ENCODE data around the gene ERO1B. TPM values are rescaled to one million over a fixed set of nuclear protein-coding genes. Genes with fewer than 3 reads are reported as not detected.

ERO1B gene
- total and polyA plus RNA-seq, 2 of the 4 experiments (the other 2 are of a cell fraction) = 0.54 to 0.60 TPM

DNA sequence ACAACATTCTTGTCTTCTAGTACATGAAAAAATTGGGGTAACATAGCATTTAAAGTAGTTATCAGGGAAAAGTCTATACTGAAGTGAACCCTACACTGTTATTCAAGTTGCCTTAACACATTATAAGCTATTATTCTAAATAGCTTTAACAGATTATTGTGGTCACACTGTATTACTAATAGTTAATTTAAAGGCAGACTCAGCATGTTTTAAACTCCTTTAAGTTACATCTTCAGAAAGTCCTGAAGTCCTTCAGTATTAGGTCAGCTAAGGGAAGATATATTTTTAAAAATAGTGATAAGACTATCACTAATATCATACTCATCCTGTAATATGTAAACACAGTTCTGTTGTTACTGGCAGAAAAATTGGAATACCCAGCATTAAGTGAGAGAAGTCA lies 72.0 kb downstream of the ERO1B start:
- H3K14ac ChIP-seq (replicated peaks; ENCODE audit: low read depth, low read length) = no peak overlapping the region
- no peaks in the 10 kb centered on the region for H3K27me3 ChIP-seq (ENCODE audit: control insufficient read depth, insufficient read depth, low read length)
- H4K5ac ChIP-seq (ENCODE audit: low read depth, low read length) = no peak overlapping the region
- POLR2A ChIA-PET (ENCODE audit: unreplicated experiment) = no interaction called here
- no peak overlapping the region for H3K4me3 ChIP-seq (ENCODE audit: insufficient read depth, low read depth, low read length)
- no peaks in the 10 kb centered on the region for H4K20me1 ChIP-seq (ENCODE audit: insufficient read depth, low read length)
- no peak overlapping the region for H3K23ac ChIP-seq (ENCODE audit: low read depth, low read length)
- dilution Hi-C loops (cut with HindIII; ENCODE audit: low sequenced_read_pairs, unreplicated experiment) (no loop called here), in situ Hi-C loops (cut with MboI; ENCODE audit: low sequenced_read_pairs) (no loop called here), intact Hi-C loops (cut with micrococcal nuclease) (no loop called here)
- no peak overlapping the region for H3K27ac ChIP-seq (ENCODE audit: insufficient read depth, low read length)
- no peak overlapping the region for H2BK15ac ChIP-seq (ENCODE audit: low read depth, low read length)
- no peak overlapping the region for H3K18ac ChIP-seq (ENCODE audit: low read depth, low read length)
- no peak overlapping the region for H4K91ac ChIP-seq (ENCODE audit: insufficient read depth, low read depth, low read length)
- H4K8ac ChIP-seq (ENCODE audit: low read depth in 2 of 2, low read length in 2 of 2) = no peak overlapping the region
- no peak overlapping the region for H2AK9ac ChIP-seq (replicated peaks; ENCODE audit: low read depth, low read length, poor library complexity)
- peak; percentile 33 for DNase-seq
- no peak overlapping the region for H2BK5ac ChIP-seq (ENCODE audit: low read depth, low read length, poor library complexity, severe bottlenecking)
- H3K56ac ChIP-seq (ENCODE audit: extremely low read depth, insufficient read depth, low read length) = no peak overlapping the region
- no peaks in the 10 kb centered on the region for H3K79me1 ChIP-seq (ENCODE audit: low read depth in 1 of 2, low read length in 2 of 2)
- H3K9me1 ChIP-seq (ENCODE audit: insufficient read depth, low read length) = peaks cover 5% of the 10 kb centered on the region; the same call in 1 of the 2 replicates
- no peak overlapping the region for H3K9ac ChIP-seq (ENCODE audit: low read depth, low read length)
- no peak overlapping the region for H2BK120ac ChIP-seq (ENCODE audit: low read depth, low read length)
- no TSS peak for BruUV-seq (replicated peaks)
- no peak for ATAC-seq (ENCODE audit: low read depth)
- no peaks in the 10 kb centered on the region for H3K4me1 ChIP-seq (ENCODE audit: control insufficient read depth, insufficient read depth, low read length)
- CTCF ChIA-PET = no interaction called here
- H3K4me2 ChIP-seq (ENCODE audit: low read depth, low read length) = no peak overlapping the region
- H3K36me3 ChIP-seq (ENCODE audit: control insufficient read depth, insufficient read depth, low read length) = peaks cover 4% of the 10 kb centered on the region; the same call in 1 of the 2 replicates
- no peak for TF ChIP-seq CTCF (conservative IDR thresholded peaks at IDR 0.05; ENCODE audit: low read depth, low read length)
- peak; percentile 57; the same call in 1 of the 2 replicates for TF ChIP-seq MAFK (IDR thresholded peaks at IDR 0.05; ENCODE audit: low read depth, low read length)
- H2AK5ac ChIP-seq (ENCODE audit: low read depth, low read length) = no peak overlapping the region
- no peak overlapping the region for H3K4ac ChIP-seq (ENCODE audit: low read depth, low read length)
- H2BK20ac ChIP-seq (ENCODE audit: low read depth, low read length) = no peak overlapping the region
- H3K9me3 ChIP-seq (ENCODE audit: control insufficient read depth, insufficient read depth, low read length) = no peaks in the 10 kb centered on the region
- H2AFZ ChIP-seq (replicated peaks; ENCODE audit: low read length, poor library complexity) = no peak overlapping the region
